ENCODE results near the gene GRB2. TPM values are rescaled to one million over a fixed set of nuclear protein-coding genes. Genes with fewer than 3 reads are reported as not detected.
"Not testable (repeated sequence)": the region's sequence is repeated elsewhere in the genome, so short reads cannot be mapped to it uniquely, and the experiment has no call there.

The GRB2 gene
- total and polyA plus RNA-seq, 10 of the 15 experiments (the other 5 are each of a cell fraction or from before 2014, with no cell fraction given), result 113 to 268 (median 158) TPM

GRCh38 chr17:75285123-75285522 is 120.4 kb downstream of the GRB2 start (continued):
- TF ChIP-seq ZBTB4 (CRISPR knock-in tag; IDR thresholded peaks at IDR 0.05) (no peak), MEF2A (IDR thresholded peaks at IDR 0.05; ENCODE audit: insufficient read depth, low read depth, low read length) (no peak), ATF2 (IDR thresholded peaks at IDR 0.05; ENCODE audit: low read length) (no peak), BCL3 (IDR thresholded peaks at IDR 0.05; ENCODE audit: borderline replicate concordance, insufficient read depth, low read depth, low read length, poor library complexity, severe bottlenecking) (no peak), TCF12 (IDR thresholded peaks at IDR 0.05; ENCODE audit: low read depth, low read length) (no peak), BACH1 (IDR thresholded peaks at IDR 0.05; ENCODE audit: borderline replicate concordance) (no peak)
- TF ChIP-seq, protein P1, sequence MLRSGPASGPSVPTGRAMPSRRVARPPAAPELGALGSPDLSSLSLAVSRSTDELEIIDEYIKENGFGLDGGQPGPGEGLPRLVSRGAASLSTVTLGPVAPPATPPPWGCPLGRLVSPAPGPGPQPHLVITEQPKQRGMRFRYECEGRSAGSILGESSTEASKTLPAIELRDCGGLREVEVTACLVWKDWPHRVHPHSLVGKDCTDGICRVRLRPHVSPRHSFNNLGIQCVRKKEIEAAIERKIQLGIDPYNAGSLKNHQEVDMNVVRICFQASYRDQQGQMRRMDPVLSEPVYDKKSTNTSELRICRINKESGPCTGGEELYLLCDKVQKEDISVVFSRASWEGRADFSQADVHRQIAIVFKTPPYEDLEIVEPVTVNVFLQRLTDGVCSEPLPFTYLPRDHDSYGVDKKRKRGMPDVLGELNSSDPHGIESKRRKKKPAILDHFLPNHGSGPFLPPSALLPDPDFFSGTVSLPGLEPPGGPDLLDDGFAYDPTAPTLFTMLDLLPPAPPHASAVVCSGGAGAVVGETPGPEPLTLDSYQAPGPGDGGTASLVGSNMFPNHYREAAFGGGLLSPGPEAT (IDR thresholded peaks at IDR 0.05; ENCODE audit: low read depth), result no peak

- ATAC-seq; in situ Hi-C loops (cut with MboI); H3K79me2 ChIP-seq (ENCODE audit: control insufficient read depth, insufficient read depth, low read length): not testable (repeated sequence)
Observed at GRCh38 chr17:75280189-75280588, 125.3 kb downstream of the GRB2 start.

More at GRCh38 chr17:75280189-75280588, 125.3 kb downstream of the GRB2 start:
- H3K4me1 ChIP-seq (ENCODE audit: control insufficient read depth, insufficient read depth, low read length); H3K27ac ChIP-seq (ENCODE audit: control insufficient read depth, insufficient read depth); H3K4me3 ChIP-seq; H3K4me2 ChIP-seq (ENCODE audit: control insufficient read depth, insufficient read depth); FAIRE-seq; H4K20me1 ChIP-seq (ENCODE audit: control insufficient read depth, insufficient read depth); DNase-seq (ENCODE audit: low read depth, low spot score); H3K9ac ChIP-seq (ENCODE audit: control insufficient read depth, insufficient read depth, low read length); intact Hi-C loops (cut with micrococcal nuclease; ENCODE audit: unreplicated experiment); H3K9me3 ChIP-seq (replicated peaks; ENCODE audit: control insufficient read depth, insufficient read depth, low read length); H2AFZ ChIP-seq (ENCODE audit: control insufficient read depth, low read depth, low read length); BruUV-seq (replicated peaks); RAD21 ChIA-PET (ENCODE audit: unreplicated experiment); H3K27me3 ChIP-seq (replicated peaks in 1 of 2; ENCODE audit: control insufficient read depth in 2 of 2, insufficient read depth in 2 of 2, low read length in 1 of 2): not testable (repeated sequence)
- peaks cover 8 to 15% of the 10 kb centered on the region in 2 experiments; a peak in 3 of 4 replicates for H3K36me3 ChIP-seq (ENCODE audit: control insufficient read depth in 2 of 2, insufficient read depth in 2 of 2, low read length in 1 of 2)
- WGBS (ENCODE audit: insufficient coverage, insufficient replicate concordance, low lambda C conversion rate, missing lambda C conversion rate), result 99% methylated on average over 4 of the region's 4 CpGs
- ChIA-PET SMC1A (ENCODE audit: uncharacterized antibody, unreplicated experiment) (interaction anchor here (1.3 kb wide), 1 partner anchor 9 kb away, joined by 3 read pairs; the partner anchor contains the start of gene SLC25A19), POLR2A (interaction anchor here (0.6 to 3.0 kb wide), 4 partner anchors 8 to 173 kb away, joined by 3 to 10 read pairs (median 6); partner anchors contain the start of genes MIF4GD and SLC25A19), CTCF (interaction anchor here (0.8 kb wide), 1 partner anchor 321 kb away, joined by 4 read pairs; no protein-coding TSS in a partner anchor)

Data from GM12878 (cell line).